NT2/D1 (cell line): Measurements from ENCODE around the gene KRT72.

Experiments
- SUZ12 ChIP-seq: IDR thresholded peaks from 2 replicates; pipeline ENCODE4 v1.6.1; 2011; ENCODE audit not compliant: insufficient read length, insufficient read depth; ENCODE audit errors: extremely low read depth
- YY1 ChIP-seq: IDR thresholded peaks from 2 replicates; pipeline ENCODE4 v1.6.1; 2011; ENCODE audit not compliant: insufficient read length, insufficient read depth
- ZNF274 ChIP-seq: IDR thresholded peaks from 2 replicates; pipeline ENCODE4 v1.6.1; 2011; ENCODE audit warnings: mild to moderate bottlenecking, low read depth, low read length

DNA sequence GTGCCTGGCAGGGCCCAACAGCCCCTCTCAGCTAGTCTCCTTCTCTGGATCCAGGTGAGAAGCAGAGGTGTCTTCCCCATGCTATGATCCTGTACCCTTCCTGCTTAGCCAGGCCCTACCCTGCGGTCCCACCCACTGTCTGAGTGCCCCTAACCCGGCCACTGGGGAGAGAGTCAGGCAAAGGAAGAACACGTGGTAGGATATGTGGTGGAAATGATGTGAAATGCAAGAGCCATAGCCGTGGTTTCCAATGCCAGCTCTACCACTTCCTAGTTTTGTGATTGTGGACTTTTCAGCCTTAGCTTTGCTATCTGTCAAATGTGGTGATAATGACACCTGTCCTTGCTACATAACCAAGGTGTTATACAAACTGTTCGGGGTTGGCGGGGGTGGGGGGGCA is 34.9 kb upstream of the KRT72 start:
- TF ChIP-seq ZNF274 (no peak), YY1 (no peak), SUZ12 (no peak)
